Esophagus muscularis mucosa (tissue), 3 donors: ENCODE data around the gene DNAJC1.

Experiments used
- CTCF ChIP-seq, 3 experiments: fragments of 200-600 bp in 2 of 3; fragments of 450-650 bp in 1 of 3; sonication (generic) in 2 of 3; IDR thresholded peaks; one replicate each; pipeline ENCODE4 v1.5.1; 2017 to 2019; ENCODE audit warnings: antibody characterized with exemption in 3 of 3, mild to moderate bottlenecking in 2 of 3, moderate library complexity in 1 of 3
- POLR2A ChIP-seq: fragments of 450-650 bp; IDR thresholded peaks from one replicate; pipeline ENCODE4 v1.6.1; 2017; ENCODE audit warnings: antibody characterized with exemption, moderate library complexity, mild to moderate bottlenecking, low read depth

- TF ChIP-seq CTCF (IDR thresholded peaks at IDR 0.05): no peak
- no peak for TF ChIP-seq POLR2A
Measured at GRCh38 chr10:22002591-22003176, 846 bp downstream of the DNAJC1 start.
